DLD1 (cell line): ENCODE data around the gene ANKRD35.

Experiments
- in situ Hi-C: cut with HindIII; loops from 2 replicates; pipeline ENCODE4 v1.10.0; 2017; ENCODE audit warnings: low sequenced_read_pairs

The ANKRD35 gene

GRCh38 chr1:145897969-145898368 is 12.3 kb upstream of the ANKRD35 start:
- in situ Hi-C loops, result no loop called here

- in situ Hi-C loops, result no loop called here
Measured at GRCh38 chr1:145895471-145895870, 9.8 kb upstream of the ANKRD35 start.

- in situ Hi-C loops, result no loop called here
Measured at GRCh38 chr1:145893306-145894055, 7.8 kb upstream of the ANKRD35 start.

GRCh38 chr1:145892486-145893087 is 6.9 kb upstream of the ANKRD35 start:
- in situ Hi-C loops, result no loop called here

- in situ Hi-C loops, result no loop called here
Measured at GRCh38 chr1:145891587-145892485, 6.2 kb upstream of the ANKRD35 start.

GRCh38 chr1:145891143-145891542 is 5.5 kb upstream of the ANKRD35 start:
- in situ Hi-C loops, result no loop called here

- in situ Hi-C loops, result no loop called here
Measured at GRCh38 chr1:145889722-145890121, 4.1 kb upstream of the ANKRD35 start.

GRCh38 chr1:145887631-145888030 is 2.0 kb upstream of the ANKRD35 start:
- in situ Hi-C loops, result no loop called here

- in situ Hi-C loops, result no loop called here
Measured at GRCh38 chr1:145886816-145887215, 1.1 kb upstream of the ANKRD35 start.

- in situ Hi-C loops, result no loop called here
Measured at GRCh38 chr1:145886390-145886789, 724 bp upstream of the ANKRD35 start.

GRCh38 chr1:145884675-145885074 is 991 bp downstream of the ANKRD35 start:
- in situ Hi-C loops, result no loop called here

- in situ Hi-C loops, result no loop called here
Measured at GRCh38 chr1:145879775-145880174, 5.9 kb downstream of the ANKRD35 start.

GRCh38 chr1:145878724-145879123 is 6.9 kb downstream of the ANKRD35 start:
- in situ Hi-C loops, result no loop called here

GRCh38 chr1:145877923-145878486 is 7.7 kb downstream of the ANKRD35 start:
- in situ Hi-C loops, result no loop called here

- in situ Hi-C loops, result no loop called here
Measured at GRCh38 chr1:145874646-145875045, 11.0 kb downstream of the ANKRD35 start.

- in situ Hi-C loops, result no loop called here
Measured at GRCh38 chr1:145871994-145872924, 13.4 kb downstream of the ANKRD35 start.

- in situ Hi-C loops, result no loop called here
Measured at GRCh38 chr1:145868232-145868631, 17.4 kb downstream of the ANKRD35 start.

- in situ Hi-C loops, result no loop called here
Measured at GRCh38 chr1:145863282-145864018, 22.2 kb downstream of the ANKRD35 start.

- in situ Hi-C loops, result loop anchor here (5.0 kb wide), 1 partner anchor 103 kb away; the partner anchor contains the start of genes ANKRD34A and POLR3GL
Measured at GRCh38 chr1:145859491-145860023, 26.1 kb downstream of the ANKRD35 start.
